ENCODE measurements around the gene DNAJB13.

The DNAJB13 gene

DNA sequence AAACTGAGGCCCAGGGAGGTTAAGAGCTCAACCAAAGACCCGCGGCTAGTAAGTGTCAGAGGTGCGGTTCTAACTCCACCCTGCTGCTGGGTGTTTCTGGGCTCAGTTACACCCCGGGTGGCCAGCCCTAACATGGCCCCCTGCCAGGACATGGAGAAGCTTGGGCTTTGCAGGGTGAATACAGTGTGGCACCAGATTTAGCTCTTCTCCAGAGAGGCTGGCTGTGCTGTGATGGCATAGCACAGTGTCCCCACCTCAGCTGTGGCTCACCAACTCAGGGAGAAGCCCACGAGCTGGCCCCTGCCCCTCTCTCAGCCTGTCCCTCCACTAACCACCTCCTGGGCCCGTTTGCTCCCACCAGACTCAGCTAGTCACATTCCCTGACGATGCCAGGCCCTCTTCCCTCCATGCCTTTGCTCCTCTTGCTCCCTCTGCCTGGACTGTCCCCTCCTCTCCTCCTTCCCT lies 51.0 kb downstream of the DNAJB13 start:
- DNase-seq, result no peak

GRCh38 chr11:74002832-74003231 lies 52.0 kb downstream of the DNAJB13 start:
- no peak for DNase-seq

- no peak for DNase-seq
These were observed 53.3 kb downstream of the DNAJB13 start for GRCh38 chr11:74004046-74004695.

- DNase-seq, result no peak
These were observed 54.2 kb downstream of the DNAJB13 start for GRCh38 chr11:74004759-74005615.

- DNase-seq, result no peak
These were observed 55.1 kb downstream of the DNAJB13 start for GRCh38 chr11:74005721-74006517.

DNA sequence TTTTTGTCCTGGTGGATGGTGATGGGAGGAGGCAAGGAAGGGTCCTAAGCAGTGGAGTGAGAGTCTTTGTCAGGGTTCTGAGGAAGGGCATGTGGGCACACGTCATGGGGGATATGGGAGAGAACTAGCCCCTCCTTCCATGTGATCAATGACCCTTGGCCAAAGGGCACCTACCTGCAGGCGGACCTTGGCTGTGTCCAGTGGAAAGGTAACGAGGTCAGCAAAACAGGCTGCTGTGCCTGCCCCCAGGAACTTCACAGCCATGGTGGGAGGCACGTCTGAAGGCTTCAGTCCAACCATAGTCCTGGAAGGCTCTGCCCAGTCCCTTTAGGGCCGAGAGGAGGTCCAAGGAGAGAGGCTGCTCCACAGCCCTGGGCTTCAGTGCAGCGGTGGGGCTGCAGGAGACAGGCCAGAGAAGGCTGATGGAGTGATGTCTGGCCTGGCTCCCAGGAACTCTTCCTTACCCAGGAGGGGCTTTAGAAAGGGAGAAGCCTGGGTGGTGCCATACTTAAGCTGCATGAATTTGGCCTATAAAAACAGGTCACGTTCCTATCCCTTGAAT lies 56.0 kb downstream of the DNAJB13 start:
- DNase-seq, result no peak

DNA sequence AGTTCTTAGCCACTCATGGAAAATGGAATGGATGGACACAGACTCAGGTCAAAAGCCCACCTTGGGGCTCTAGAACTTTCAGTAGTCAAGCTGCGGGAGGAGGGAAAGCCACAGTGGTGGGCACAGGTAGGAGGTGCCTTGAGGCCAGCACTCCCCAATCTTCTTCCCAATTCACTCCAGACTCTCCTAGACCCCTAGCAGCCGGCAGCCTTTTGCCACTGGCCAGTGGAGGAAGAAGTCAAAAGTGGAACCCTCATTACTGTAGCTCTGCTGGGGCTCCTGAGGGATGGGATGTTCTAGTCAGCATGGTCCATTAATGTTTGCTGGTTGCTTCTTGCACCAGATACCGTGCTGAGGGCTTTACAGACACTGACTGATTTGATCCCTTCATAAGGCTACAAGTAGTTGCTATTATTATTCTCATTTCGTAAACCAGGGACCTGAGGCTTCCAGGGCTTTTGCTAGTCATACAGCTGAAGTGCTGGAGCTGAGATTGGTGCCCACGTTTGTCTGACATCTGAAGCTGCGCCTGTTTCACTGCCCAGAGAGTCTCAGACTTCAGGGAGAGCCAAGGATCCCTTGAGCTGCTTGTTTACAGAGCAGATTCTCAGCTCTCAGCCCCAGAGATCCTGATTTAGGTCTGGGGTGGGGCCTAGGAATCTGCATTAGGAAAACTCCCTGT lies 57.0 kb downstream of the DNAJB13 start:
- DNase-seq, result no peak

DNA sequence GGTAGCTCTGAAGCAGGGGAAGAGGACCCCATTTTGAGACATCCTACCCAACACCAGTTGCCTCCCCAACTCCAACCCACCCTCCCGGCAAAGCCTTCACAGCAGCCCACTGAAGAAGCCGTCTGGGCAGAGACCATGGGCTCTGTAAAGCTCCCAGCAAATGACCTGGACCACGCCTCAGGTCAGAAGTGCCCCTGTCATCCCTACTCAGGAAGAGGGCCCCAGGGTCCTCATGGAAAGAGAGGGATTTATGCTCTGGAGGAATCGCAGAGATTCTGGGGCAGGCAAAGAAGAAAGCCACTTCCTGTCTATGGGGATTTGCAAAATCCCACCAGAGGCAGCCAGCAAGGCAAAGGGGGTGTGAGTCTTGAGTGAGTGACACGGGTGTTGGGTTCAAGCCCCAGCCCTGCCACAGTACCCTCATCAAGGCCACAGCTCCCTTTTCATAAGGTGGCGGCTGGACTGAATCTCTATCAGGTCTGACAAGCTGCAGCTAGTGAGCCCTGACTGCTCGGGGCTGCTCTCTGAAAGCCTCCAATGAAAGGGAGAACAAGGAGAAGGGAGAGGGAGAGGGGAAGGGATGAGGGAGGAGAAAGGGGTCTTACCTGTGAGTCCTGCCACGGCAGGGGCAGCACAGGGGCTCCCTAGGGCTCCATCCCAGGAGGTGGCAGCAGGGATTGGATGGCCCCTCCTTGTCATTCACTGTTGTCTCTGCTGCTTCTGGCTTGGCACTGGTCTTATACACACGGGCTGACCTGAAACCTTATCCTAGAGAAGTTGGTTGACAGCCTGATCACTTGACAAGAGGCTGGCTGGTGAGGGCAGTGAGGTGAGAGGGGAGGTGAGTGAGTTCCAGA lies 57.8 kb downstream of the DNAJB13 start, which contains the start of gene UCP3:
Gene UCP3, minus strand, starts transcription at position 713 of the 857 bp plus-strand sequence. CDS start 2,043 bp downstream, outside the sequence.
- no peak for DNase-seq

DNA sequence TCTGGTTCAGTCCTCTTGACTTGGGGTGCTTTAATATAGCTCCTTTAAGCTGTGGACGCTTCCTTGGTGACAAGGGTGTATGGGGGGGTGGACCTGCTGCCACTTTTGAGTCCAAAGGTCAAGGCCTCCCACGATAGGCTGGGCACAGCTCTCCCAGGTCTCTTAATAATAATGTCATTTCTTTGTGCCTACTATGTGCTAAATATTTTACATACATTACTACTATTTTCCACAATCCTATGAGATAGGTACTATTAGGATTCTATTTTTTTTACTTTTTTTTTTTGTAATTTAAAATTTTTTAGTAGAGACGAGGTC lies 58.4 kb downstream of the DNAJB13 start:
- DNase-seq, result no peak

GRCh38 chr11:74009675-74010305 lies 59.0 kb downstream of the DNAJB13 start:
- DNase-seq, result no peak

DNA sequence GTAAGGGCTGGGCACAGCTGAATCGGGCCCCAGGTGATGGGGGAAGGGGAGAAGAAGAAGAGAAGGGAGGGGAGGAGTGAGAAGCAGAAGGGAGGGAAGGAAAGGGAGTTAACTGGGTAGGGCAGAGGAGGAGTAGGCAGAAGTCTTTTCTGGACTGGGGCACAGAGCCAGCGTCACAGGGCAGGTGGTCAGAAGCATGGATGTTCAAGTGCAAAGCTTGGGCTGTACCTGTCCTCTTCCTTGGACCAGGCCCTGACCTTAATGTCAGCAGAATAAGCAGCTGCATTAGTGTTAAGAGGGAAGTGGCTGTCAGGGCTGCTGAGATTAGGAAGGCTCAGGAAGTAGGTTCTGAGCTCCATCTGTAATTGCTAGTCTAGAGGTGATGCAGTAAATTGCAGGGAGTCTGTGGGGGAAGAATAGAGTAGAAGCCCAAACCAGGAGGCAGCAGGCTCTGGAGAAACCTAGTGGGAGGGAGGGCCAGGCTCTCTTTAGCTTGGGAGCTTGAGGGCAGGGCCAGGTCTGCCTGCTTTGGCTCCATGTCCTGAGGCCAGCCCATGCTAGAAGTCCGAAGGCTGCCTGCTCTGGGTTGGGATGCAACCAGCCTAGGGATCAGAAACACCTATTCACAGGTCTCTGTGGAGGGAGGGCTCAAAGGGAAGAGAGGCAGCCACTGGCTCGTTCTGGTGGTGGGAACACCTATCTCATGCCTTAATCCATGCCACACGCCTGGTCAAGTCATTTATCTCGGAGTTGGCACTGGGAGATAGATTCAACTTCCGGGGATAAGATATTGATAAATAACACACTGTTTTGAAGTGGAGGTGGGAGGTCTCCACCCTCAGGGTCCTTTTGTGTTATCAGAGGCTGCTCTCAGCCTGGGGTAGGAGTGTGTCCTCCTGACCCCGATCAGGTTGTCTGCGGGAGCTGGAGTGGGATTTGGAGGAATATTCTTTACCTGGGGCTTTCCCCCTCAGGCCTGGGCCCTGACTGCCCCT lies 59.8 kb downstream of the DNAJB13 start:
- no peak for DNase-seq

- no peak for DNase-seq
These were observed 60.7 kb downstream of the DNAJB13 start for GRCh38 chr11:74011360-74012073.

DNA sequence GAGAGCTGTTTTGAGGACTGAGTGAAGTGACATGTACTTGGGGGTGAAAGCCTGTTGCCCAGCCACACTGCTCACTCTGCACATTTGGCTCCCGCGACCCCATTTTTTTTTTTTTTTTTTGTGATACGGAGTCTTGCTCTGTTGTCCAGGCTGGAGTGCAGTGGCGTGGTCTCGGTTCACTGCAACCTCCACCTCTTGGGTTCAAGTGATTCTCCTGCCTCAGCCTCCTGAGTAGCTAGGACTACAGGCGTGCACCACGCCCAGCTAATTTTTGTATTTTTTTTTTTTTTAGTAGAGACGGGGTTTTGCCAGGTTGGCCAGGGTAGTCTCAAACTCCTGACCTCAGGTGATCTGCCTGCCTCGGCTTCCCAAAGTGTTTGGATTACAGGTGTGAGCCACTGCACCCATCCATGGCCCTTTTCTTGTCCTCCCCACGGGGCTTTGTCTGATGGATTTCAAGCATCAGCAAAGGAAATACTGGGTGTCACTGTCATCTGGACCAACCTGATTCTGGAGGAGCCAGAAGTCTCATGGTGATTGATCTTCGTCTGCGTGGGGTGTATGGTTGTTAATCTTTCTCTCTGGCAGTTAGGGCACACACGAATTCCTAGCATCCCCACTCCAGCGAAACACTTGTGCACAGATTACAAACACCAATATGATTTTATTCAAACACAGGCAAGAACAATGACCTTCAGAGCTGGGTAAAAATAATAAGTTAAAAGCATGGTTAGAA lies 61.4 kb downstream of the DNAJB13 start:
- DNase-seq, result no peak

GRCh38 chr11:74013141-74013540 lies 62.3 kb downstream of the DNAJB13 start:
- no peak for DNase-seq

DNA sequence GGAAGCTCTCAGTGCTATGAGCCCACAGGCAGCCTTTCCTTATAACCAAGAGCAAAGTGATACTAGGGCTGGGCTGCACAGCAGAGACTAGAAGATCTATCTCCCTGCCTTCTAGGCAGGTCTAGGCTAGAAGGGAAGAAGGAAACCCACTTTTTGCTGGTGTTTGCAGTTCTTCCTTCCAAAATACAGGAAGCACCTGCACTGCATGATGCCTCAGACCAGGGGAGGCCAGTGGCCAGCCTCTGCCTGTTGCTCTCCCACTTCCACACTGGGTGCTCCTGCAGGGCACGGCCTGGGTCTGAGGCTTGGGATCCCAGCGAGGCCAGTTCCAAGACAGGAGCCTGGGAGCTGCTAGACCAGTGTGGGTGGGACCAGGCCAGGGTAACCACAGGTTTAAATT lies 64.1 kb downstream of the DNAJB13 start:
- no peak for DNase-seq

DNA sequence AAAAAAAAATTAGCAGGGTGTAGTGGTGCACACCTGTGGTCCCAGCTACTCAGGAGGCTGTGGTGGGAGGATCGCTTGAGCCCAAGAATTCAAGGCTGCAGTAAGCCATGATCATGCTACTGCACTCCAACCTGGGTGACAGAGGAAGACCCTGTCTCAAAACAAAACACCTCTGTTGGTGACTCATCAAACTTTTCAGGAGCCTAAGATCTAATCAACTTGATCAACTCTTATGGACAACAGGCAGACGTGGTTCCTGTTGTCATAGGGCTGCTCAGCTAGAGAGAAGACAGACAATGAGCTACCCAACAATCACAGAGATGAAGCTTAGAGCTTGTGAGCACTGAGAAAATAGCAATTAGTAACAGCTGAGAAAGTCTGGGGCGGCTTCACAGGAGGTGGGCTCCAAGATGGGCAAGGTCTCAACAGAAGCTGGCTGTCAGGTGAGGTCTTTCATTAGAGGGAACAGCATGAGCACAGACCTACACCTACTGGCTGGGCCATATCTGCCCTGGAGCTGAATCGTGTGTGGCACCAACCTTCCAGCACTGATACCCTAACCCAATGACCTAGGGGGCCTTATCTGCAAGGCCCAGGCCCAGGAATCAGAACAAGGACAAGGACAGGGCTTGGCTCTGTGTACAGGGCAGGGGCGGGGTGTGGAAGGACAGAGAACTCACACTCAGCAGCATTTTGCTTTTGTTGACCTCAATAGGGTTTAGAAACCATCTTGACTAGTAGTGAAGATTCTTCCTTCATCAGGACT lies 65.3 kb downstream of the DNAJB13 start:
- DNase-seq, result no peak

- DNase-seq, result no peak
These were observed 66.8 kb downstream of the DNAJB13 start for GRCh38 chr11:74017631-74018030.

Measured in activated gamma-delta T cell (primary cell).